SK-N-SH (cell line): Measurements from ENCODE around the gene SPIRE1. TPM values are rescaled to one million over a fixed set of nuclear protein-coding genes. Genes with fewer than 3 reads are reported as not detected.

Source experiments
- CTCF ChIA-PET: fragments of 300-600, 350-600 bp; formaldehyde crosslinking; extraction: SDS; loops from one replicate; lab custom pipeline; 2021; lab: Yijun Ruan, JAX
- POLR2A ChIA-PET: fragments of 350-600 bp; sonication (Branson Sonifier 250); formaldehyde crosslinking; extraction: SDS; loops from one replicate; lab custom pipeline; 2020; ENCODE audit warnings: antibody characterized with exemption, inconsistent platforms; lab: Yijun Ruan, JAX
- DNase-seq: peaks from one replicate; pipeline ENCODE4 v3.0.0; 2012
- H2AFZ ChIP-seq: fragments of 200-600 bp; sonication (generic); 2 replicates; pipeline ENCODE4 v1.8.1; 2016; ENCODE audit warnings: antibody characterized with exemption, mild to moderate bottlenecking, low read depth
- H3F3A ChIP-seq: fragments of 200-600 bp; sonication (generic); replicated peaks from 2 replicates; pipeline ENCODE3; 2016; ENCODE audit warnings: antibody characterized with exemption, mild to moderate bottlenecking; ENCODE audit not compliant: insufficient read depth
- H3K27ac ChIP-seq, 2 experiments: fragments of 200-500 bp in 1 of 2; fragments of 200-600 bp in 1 of 2; sonication (Bioruptor generic) in 1 of 2; sonication (generic), shearing (Covaris generic) in 1 of 2; 2 replicates each; pipeline versions ENCODE4 v1.5.1 to v1.6.1; 2014 to 2016; ENCODE audit warnings: low read depth in 2 of 2, inconsistent platforms in 1 of 2, low read length in 1 of 2, mild to moderate bottlenecking in 1 of 2, mixed read lengths in 1 of 2
- H3K27me3 ChIP-seq: fragments of 200-600 bp; sonication (generic), shearing (Covaris generic); 2 replicates; pipeline ENCODE4 v1.6.1; 2016; ENCODE audit warnings: mixed run types; ENCODE audit not compliant: insufficient read depth
- H3K36me3 ChIP-seq, 2 experiments: fragments of 200-500 bp in 1 of 2; fragments of 200-600 bp in 1 of 2; sonication (Bioruptor generic) in 1 of 2; sonication (generic) in 1 of 2; replicated peaks in 1 of 2; 2 replicates each; pipeline versions ENCODE3 to v1.5.1; 2014 to 2016; ENCODE audit warnings: low read length in 1 of 2, mild to moderate bottlenecking in 1 of 2; ENCODE audit not compliant: insufficient read depth in 2 of 2, control insufficient read depth in 1 of 2
- H3K4me1 ChIP-seq, 2 experiments: fragments of 200-500 bp in 1 of 2; fragments of 200-600 bp in 1 of 2; sonication (Bioruptor generic) in 1 of 2; sonication (generic), shearing (Covaris generic) in 1 of 2; 2 replicates each; pipeline versions ENCODE4 v1.5.1 to v1.6.1; 2014 to 2016; ENCODE audit warnings: low read depth in 1 of 2, low read length in 1 of 2, mixed run types in 1 of 2; ENCODE audit not compliant: insufficient read depth in 2 of 2, control insufficient read depth in 1 of 2
- H3K4me2 ChIP-seq: fragments of 200-600 bp; sonication (generic), shearing (Covaris generic); 2 replicates; pipeline ENCODE4 v1.6.1; 2017; ENCODE audit warnings: mixed run types
- H3K4me3 ChIP-seq, 2 experiments: fragments of 200-500 bp in 1 of 2; fragments of 200-600 bp in 1 of 2; sonication (Bioruptor generic) in 1 of 2; sonication (generic), shearing (Covaris generic) in 1 of 2; 2 replicates each; pipeline versions ENCODE4 v1.5.1 to v1.8.1; 2014 to 2016; ENCODE audit warnings: low read depth in 2 of 2, inconsistent platforms in 1 of 2, low read length in 1 of 2, mild to moderate bottlenecking in 1 of 2, mixed read lengths in 1 of 2, moderate library complexity in 1 of 2
- H3K79me2 ChIP-seq: fragments of 200-600 bp; sonication (generic); 2 replicates; pipeline ENCODE4 v1.8.1; 2017; ENCODE audit warnings: mild to moderate bottlenecking; ENCODE audit not compliant: insufficient read depth
- H3K9ac ChIP-seq: fragments of 200-600 bp; sonication (generic); 2 replicates; pipeline ENCODE4 v1.6.1; 2017; ENCODE audit warnings: mixed run types
- H3K9me2 ChIP-seq: fragments of 200-600 bp; sonication (generic); 2 replicates; pipeline ENCODE4 v1.6.1; 2017; ENCODE audit warnings: mixed run types
- H3K9me3 ChIP-seq: fragments of 200-600 bp; sonication (generic); 2 replicates; pipeline ENCODE4 v1.6.1; 2017; ENCODE audit warnings: mixed run types, mild to moderate bottlenecking, moderate library complexity
- H4K20me1 ChIP-seq: fragments of 200-600 bp; sonication (generic); 2 replicates; pipeline ENCODE4 v1.6.1; 2017; ENCODE audit warnings: mild to moderate bottlenecking, mixed run types; ENCODE audit not compliant: insufficient read depth
- CHD2 ChIP-seq: fragments of 150-350 bp; IDR thresholded peaks from 2 replicates; pipeline ENCODE4 v1.6.1; 2018; ENCODE audit warnings: low read length; ENCODE audit not compliant: partially characterized antibody
- CTCF ChIP-seq: fragments of 200-600 bp; sonication (generic); IDR thresholded peaks from 2 replicates; pipeline ENCODE4 v1.6.1; 2017; ENCODE audit warnings: antibody characterized with exemption, mild to moderate bottlenecking, moderate library complexity
- FOSL2 ChIP-seq: IDR thresholded peaks from 2 replicates; pipeline ENCODE4 v1.4.0; 2012; ENCODE audit warnings: low read depth, mild to moderate bottlenecking, moderate library complexity, borderline replicate concordance
- FOXM1 ChIP-seq: IDR thresholded peaks from 2 replicates; pipeline ENCODE4 v1.4.0; 2012; ENCODE audit warnings: low read depth, mild to moderate bottlenecking
- GABPA ChIP-seq: IDR thresholded peaks from 2 replicates; pipeline ENCODE4 v1.4.0; 2012; ENCODE audit warnings: low read depth, mild to moderate bottlenecking
- IRF3 ChIP-seq: fragments of 150-350 bp; IDR thresholded peaks from 2 replicates; pipeline ENCODE4 v1.6.1; 2016; ENCODE audit warnings: mild to moderate bottlenecking, low read depth, low read length
- JUND ChIP-seq: IDR thresholded peaks from 2 replicates; pipeline ENCODE4 v1.4.0; 2012
- MEF2A ChIP-seq: IDR thresholded peaks from 2 replicates; pipeline ENCODE4 v1.4.0; 2012; ENCODE audit warnings: low read depth, borderline replicate concordance
- MXI1 ChIP-seq: IDR thresholded peaks from 2 replicates; pipeline ENCODE4 v1.6.1; 2012; ENCODE audit warnings: mild to moderate bottlenecking, low read depth, low read length, improper control_type of control experiment
- NFIC ChIP-seq: IDR thresholded peaks from 2 replicates; pipeline ENCODE4 v1.4.0; 2012; ENCODE audit warnings: borderline replicate concordance
- RAD21 ChIP-seq: IDR thresholded peaks from 2 replicates; pipeline ENCODE4 v1.6.1; 2012; ENCODE audit warnings: mild to moderate bottlenecking, low read length
- RCOR1 ChIP-seq: fragments of 150-350 bp; IDR thresholded peaks from 2 replicates; pipeline ENCODE4 v1.6.1; 2017; ENCODE audit warnings: antibody characterized with exemption, low read length
- RFX5 ChIP-seq: IDR thresholded peaks from 2 replicates; pipeline ENCODE4 v1.6.1; 2012; ENCODE audit warnings: mild to moderate bottlenecking, improper control_type of control experiment, low read length
- SIN3A ChIP-seq: IDR thresholded peaks from 2 replicates; pipeline ENCODE4 v1.6.1; 2012; ENCODE audit warnings: low read depth, mild to moderate bottlenecking, low read length, moderate library complexity, borderline replicate concordance
- SMC3 ChIP-seq: IDR thresholded peaks from 2 replicates; pipeline ENCODE4 v1.6.1; 2012; ENCODE audit warnings: low read depth, low read length, improper control_type of control experiment
- TAF1 ChIP-seq: IDR thresholded peaks from 2 replicates; pipeline ENCODE4 v1.6.1; 2012; ENCODE audit warnings: low read depth, mild to moderate bottlenecking, low read length, moderate library complexity, borderline replicate concordance
- WGBS: methylation state at CpG from one replicate; pipeline ENCODE4 v1.1.6; 2017; ENCODE audit warnings: low lambda C conversion rate; 5-methylcytosine and 5-hydroxymethylcytosine counted together
- polyA plus RNA-seq, 3 experiments: library from polyadenylated mRNA; depleted of rRNA; stranded (reverse); fragments of >200 nt; gene quantifications; 2 replicates each; pipeline ENCODE4 v1.2.3, GENCODE V29; 2012
- TF ChIP-seq, protein P1 (sequence below): IDR thresholded peaks from 2 replicates; pipeline ENCODE4 v1.4.0; 2012; ENCODE audit warnings: low read depth, borderline replicate concordance
- TF ChIP-seq, protein P2 (sequence below): IDR thresholded peaks from 2 replicates; pipeline ENCODE4 v1.4.0; 2012; ENCODE audit warnings: low read depth
- TF ChIP-seq, protein P3 (sequence below): IDR thresholded peaks from 2 replicates; pipeline ENCODE4 v1.4.0; 2012; ENCODE audit warnings: low read depth, borderline replicate concordance
- TF ChIP-seq, protein P4 (sequence below): IDR thresholded peaks from 2 replicates; pipeline ENCODE4 v1.6.1; 2012; ENCODE audit warnings: mild to moderate bottlenecking, low read depth, low read length, moderate library complexity

The SPIRE1 gene
- polyA plus RNA-seq, 1 of the 3 experiments (the other 2 are of a cell fraction): 6.7 TPM

DNA sequence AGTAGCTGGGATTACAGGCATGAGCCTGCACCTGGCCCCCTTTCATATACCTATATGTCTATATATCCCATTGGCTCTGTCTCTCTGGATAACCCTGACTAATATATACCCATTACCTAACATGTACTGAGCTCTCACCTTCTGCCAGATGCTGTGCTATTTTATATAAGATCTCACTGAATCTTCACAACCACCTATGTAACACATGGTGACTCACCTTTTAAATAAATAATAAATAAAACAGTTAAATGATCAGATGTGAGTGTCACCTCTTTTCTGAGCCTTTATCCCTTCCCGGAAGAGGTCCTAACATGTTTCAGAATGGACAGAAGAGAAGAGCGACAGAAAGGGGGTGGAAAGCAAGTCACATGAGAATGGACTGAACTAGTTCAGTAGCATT, 123.1 kb downstream of the SPIRE1 start:
- no peaks in the 10 kb centered on the region for H3K9me3 ChIP-seq
- no peak overlapping the region for H2AFZ ChIP-seq
- no peaks in the 10 kb centered on the region for H3K27me3 ChIP-seq
- CTCF ChIA-PET: no interaction called here
- H3K36me3 ChIP-seq: no peaks in the 10 kb centered on the region
- H3K79me2 ChIP-seq: peaks cover 15% of the 10 kb centered on the region
- H3K9me2 ChIP-seq: no peaks in the 10 kb centered on the region
- H3K9ac ChIP-seq: no peak overlapping the region
- H4K20me1 ChIP-seq: no peaks in the 10 kb centered on the region
- no peak overlapping the region for H3K4me2 ChIP-seq
- POLR2A ChIA-PET: no interaction called here
- H3K4me1 ChIP-seq: peaks cover 0 to 4% of the 10 kb centered on the region in 2 experiments; a peak in 1 of 4 replicates
- no peak overlapping the region for H3K27ac ChIP-seq
- 95% methylated on average over 2 of the region's 2 CpGs for WGBS
- peaks cover 5% of the 10 kb centered on the region for H3F3A ChIP-seq
- H3K4me3 ChIP-seq: no peak overlapping the region
- TF ChIP-seq, protein P1, sequence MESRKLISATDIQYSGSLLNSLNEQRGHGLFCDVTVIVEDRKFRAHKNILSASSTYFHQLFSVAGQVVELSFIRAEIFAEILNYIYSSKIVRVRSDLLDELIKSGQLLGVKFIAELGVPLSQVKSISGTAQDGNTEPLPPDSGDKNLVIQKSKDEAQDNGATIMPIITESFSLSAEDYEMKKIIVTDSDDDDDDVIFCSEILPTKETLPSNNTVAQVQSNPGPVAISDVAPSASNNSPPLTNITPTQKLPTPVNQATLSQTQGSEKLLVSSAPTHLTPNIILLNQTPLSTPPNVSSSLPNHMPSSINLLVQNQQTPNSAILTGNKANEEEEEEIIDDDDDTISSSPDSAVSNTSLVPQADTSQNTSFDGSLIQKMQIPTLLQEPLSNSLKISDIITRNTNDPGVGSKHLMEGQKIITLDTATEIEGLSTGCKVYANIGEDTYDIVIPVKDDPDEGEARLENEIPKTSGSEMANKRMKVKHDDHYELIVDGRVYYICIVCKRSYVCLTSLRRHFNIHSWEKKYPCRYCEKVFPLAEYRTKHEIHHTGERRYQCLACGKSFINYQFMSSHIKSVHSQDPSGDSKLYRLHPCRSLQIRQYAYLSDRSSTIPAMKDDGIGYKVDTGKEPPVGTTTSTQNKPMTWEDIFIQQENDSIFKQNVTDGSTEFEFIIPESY: no peak
- no peak for TF ChIP-seq MEF2A
- TF ChIP-seq NFIC: no peak
- no peak for TF ChIP-seq FOXM1
- no peak for TF ChIP-seq SMC3
- TF ChIP-seq, protein P2, sequence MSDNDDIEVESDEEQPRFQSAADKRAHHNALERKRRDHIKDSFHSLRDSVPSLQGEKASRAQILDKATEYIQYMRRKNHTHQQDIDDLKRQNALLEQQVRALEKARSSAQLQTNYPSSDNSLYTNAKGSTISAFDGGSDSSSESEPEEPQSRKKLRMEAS: no peak
- no peak for TF ChIP-seq CHD2
- TF ChIP-seq FOSL2: no peak
- TF ChIP-seq, protein P3, sequence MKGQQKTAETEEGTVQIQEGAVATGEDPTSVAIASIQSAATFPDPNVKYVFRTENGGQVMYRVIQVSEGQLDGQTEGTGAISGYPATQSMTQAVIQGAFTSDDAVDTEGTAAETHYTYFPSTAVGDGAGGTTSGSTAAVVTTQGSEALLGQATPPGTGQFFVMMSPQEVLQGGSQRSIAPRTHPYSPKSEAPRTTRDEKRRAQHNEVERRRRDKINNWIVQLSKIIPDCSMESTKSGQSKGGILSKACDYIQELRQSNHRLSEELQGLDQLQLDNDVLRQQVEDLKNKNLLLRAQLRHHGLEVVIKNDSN: no peak
- no peak for TF ChIP-seq IRF3
- TF ChIP-seq CTCF: no peak
- no peak for TF ChIP-seq JUND
- no peak for TF ChIP-seq RFX5
- TF ChIP-seq TAF1: no peak
- no peak for TF ChIP-seq RAD21
- no peak for TF ChIP-seq GABPA
- TF ChIP-seq, protein P4, sequence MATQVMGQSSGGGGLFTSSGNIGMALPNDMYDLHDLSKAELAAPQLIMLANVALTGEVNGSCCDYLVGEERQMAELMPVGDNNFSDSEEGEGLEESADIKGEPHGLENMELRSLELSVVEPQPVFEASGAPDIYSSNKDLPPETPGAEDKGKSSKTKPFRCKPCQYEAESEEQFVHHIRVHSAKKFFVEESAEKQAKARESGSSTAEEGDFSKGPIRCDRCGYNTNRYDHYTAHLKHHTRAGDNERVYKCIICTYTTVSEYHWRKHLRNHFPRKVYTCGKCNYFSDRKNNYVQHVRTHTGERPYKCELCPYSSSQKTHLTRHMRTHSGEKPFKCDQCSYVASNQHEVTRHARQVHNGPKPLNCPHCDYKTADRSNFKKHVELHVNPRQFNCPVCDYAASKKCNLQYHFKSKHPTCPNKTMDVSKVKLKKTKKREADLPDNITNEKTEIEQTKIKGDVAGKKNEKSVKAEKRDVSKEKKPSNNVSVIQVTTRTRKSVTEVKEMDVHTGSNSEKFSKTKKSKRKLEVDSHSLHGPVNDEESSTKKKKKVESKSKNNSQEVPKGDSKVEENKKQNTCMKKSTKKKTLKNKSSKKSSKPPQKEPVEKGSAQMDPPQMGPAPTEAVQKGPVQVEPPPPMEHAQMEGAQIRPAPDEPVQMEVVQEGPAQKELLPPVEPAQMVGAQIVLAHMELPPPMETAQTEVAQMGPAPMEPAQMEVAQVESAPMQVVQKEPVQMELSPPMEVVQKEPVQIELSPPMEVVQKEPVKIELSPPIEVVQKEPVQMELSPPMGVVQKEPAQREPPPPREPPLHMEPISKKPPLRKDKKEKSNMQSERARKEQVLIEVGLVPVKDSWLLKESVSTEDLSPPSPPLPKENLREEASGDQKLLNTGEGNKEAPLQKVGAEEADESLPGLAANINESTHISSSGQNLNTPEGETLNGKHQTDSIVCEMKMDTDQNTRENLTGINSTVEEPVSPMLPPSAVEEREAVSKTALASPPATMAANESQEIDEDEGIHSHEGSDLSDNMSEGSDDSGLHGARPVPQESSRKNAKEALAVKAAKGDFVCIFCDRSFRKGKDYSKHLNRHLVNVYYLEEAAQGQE: no peak
- no peak for TF ChIP-seq SIN3A
- no peak for TF ChIP-seq RCOR1
- TF ChIP-seq MXI1: no peak
- no peak for DNase-seq
